Motor neuron (in vitro differentiated cells): ENCODE results near the gene POLA1. TPM values are rescaled to one million over a fixed set of nuclear protein-coding genes. Genes with fewer than 3 reads are reported as not detected.

Source experiments
- total RNA-seq, 8 experiments: library from RNA; unstranded; fragments of 300-600 nt; gene quantifications; 2 replicates each; pipeline versions ENCODE4 v1.2.3 to v1.2.4, GENCODE V29; 2022

Gene POLA1
- total RNA-seq, 8 experiments from 2014 or later = 7.8 to 23.6 (median 12.1) TPM

Other genes with a start within 250 kb of the POLA1 start
- 10 to 100 TPM in 3 of 8 experiments, 1 to 10 TPM in 5; 4.8 to 15.3 (median 9.2) TPM for gene PDK3, start 228.6 kb upstream of the POLA1 start, total RNA-seq
- 1 to 10 TPM; 1.3 to 4.9 (median 2.5) TPM for gene PCYT1B, start 46.6 kb upstream of the POLA1 start, total RNA-seq